NCI-H1436 treated with DMSO at 0.1 percent for 48 hours (cell line): ENCODE results near the gene NGFR.
"Not testable (repeated sequence)": the region's sequence is repeated elsewhere in the genome, so short reads cannot be mapped to it uniquely, and the experiment has no call there.

Experiments
- DNase-seq: peaks from one replicate; lab custom pipeline; 2025; lab: John Stamatoyannopoulos, UW

The NGFR gene

GRCh38 chr17:49546546-49547535 lies 51.7 kb downstream of the NGFR start:
- DNase-seq: no peak

- DNase-seq: no peak
Measured at GRCh38 chr17:49547566-49547965, 52.5 kb downstream of the NGFR start.

- DNase-seq: no peak
Measured at GRCh38 chr17:49548051-49548505, 53.0 kb downstream of the NGFR start.

- no peak for DNase-seq
Measured at GRCh38 chr17:49548506-49549310, 53.6 kb downstream of the NGFR start.

- DNase-seq: no peak
Measured at GRCh38 chr17:49549311-49549605, 54.2 kb downstream of the NGFR start.

- no peak for DNase-seq
Measured at GRCh38 chr17:49549691-49550678, 54.9 kb downstream of the NGFR start.

GRCh38 chr17:49550764-49551163 lies 55.7 kb downstream of the NGFR start:
- DNase-seq: not testable (repeated sequence)

GRCh38 chr17:49551221-49552069 lies 56.4 kb downstream of the NGFR start:
- no peak for DNase-seq

GRCh38 chr17:49552070-49552751 lies 57.1 kb downstream of the NGFR start:
- DNase-seq: no peak

- DNase-seq: no peak
Measured at GRCh38 chr17:49553676-49554335, 58.7 kb downstream of the NGFR start.

GRCh38 chr17:49554694-49555494 lies 59.8 kb downstream of the NGFR start:
- no peak for DNase-seq

GRCh38 chr17:49555495-49556222 lies 60.6 kb downstream of the NGFR start:
- DNase-seq: no peak

GRCh38 chr17:49556223-49556943 lies 61.3 kb downstream of the NGFR start:
- no peak for DNase-seq

GRCh38 chr17:49557312-49558024 lies 62.4 kb downstream of the NGFR start:
- DNase-seq: no peak
